ENCODE data around the gene TMEM170B.

DNA sequence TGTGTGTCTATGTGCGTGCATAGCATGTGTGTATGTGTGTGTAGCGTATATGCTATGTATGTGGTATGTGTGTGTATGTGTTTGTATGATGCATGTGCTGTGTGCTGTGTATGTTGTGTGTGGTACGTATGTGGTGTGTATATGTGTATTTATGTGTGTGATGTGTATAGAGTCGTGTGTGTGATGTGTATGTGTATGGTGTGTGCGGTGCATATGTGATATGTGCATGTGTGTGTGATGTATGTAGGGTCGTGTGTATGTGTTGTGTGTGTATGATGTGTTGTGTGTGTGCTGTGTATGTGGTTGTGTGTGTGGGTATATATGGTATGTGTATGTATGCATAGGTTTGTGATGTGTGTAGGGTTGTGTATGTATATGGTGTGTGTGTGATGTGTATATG, 46.6 kb upstream of the TMEM170B start:
- TF ChIP-seq TEAD4 (IDR thresholded peaks at IDR 0.05; ENCODE audit: low read depth, low read length), result no peak
- no peak for TF ChIP-seq GABPA (IDR thresholded peaks at IDR 0.05; ENCODE audit: borderline replicate concordance, insufficient read depth, low read length)
- TF ChIP-seq, protein P1, sequence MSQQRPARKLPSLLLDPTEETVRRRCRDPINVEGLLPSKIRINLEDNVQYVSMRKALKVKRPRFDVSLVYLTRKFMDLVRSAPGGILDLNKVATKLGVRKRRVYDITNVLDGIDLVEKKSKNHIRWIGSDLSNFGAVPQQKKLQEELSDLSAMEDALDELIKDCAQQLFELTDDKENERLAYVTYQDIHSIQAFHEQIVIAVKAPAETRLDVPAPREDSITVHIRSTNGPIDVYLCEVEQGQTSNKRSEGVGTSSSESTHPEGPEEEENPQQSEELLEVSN (IDR thresholded peaks at IDR 0.05), result no peak
- TF ChIP-seq EP300 (IDR thresholded peaks at IDR 0.05; ENCODE audit: borderline replicate concordance in 1 of 2, low read depth in 2 of 2, low read length in 2 of 2), result no peak
- no peak for TF ChIP-seq KDM1A (IDR thresholded peaks at IDR 0.05; ENCODE audit: borderline replicate concordance, low read length)
- TF ChIP-seq CTCF (IDR thresholded peaks at IDR 0.05; ENCODE audit: control extremely low read depth in 1 of 3, insufficient read depth in 1 of 3, low read depth in 1 of 3, low read length in 3 of 3), result no peak
